Hepatocyte (in vitro differentiated cells): ENCODE measurements around the gene AUH. TPM values are rescaled to one million over a fixed set of nuclear protein-coding genes. Genes with fewer than 3 reads are reported as not detected.

Experiments
- DNase-seq: peaks from one replicate; pipeline ENCODE4 v3.0.0-alpha.2; 2016; ENCODE audit warnings: low spot score
- H2AFZ ChIP-seq: fragments of 200-600 bp; sonication (generic); 2 replicates; pipeline ENCODE4 v1.6.0; 2016; ENCODE audit warnings: antibody characterized with exemption, mild to moderate bottlenecking
- H3K27ac ChIP-seq: fragments of 200-600 bp; sonication (generic); 2 replicates; pipeline ENCODE4 v1.5.1; 2016; ENCODE audit warnings: mild to moderate bottlenecking
- H3K27me3 ChIP-seq: fragments of 200-600 bp; sonication (generic); 2 replicates; pipeline ENCODE4 v1.6.1; 2016
- H3K36me3 ChIP-seq: fragments of 200-600 bp; sonication (generic); replicated peaks from 2 replicates; pipeline ENCODE4 v1.5.1; 2016; ENCODE audit warnings: low read depth; ENCODE audit not compliant: insufficient read depth
- H3K4me1 ChIP-seq: fragments of 200-600 bp; sonication (generic); 2 replicates; pipeline ENCODE4 v1.5.1; 2016; ENCODE audit warnings: mild to moderate bottlenecking, moderate library complexity; ENCODE audit not compliant: insufficient read depth
- H3K4me2 ChIP-seq: fragments of 200-600 bp; sonication (generic); 2 replicates; pipeline ENCODE4 v1.6.0; 2016
- H3K4me3 ChIP-seq: fragments of 200-600 bp; sonication (generic); 2 replicates; pipeline ENCODE4 v1.5.1; 2016; ENCODE audit warnings: mild to moderate bottlenecking
- H3K79me2 ChIP-seq: fragments of 200-600 bp; sonication (generic); 2 replicates; pipeline ENCODE4 v1.6.0; 2017; ENCODE audit warnings: mild to moderate bottlenecking
- H3K9me2 ChIP-seq: fragments of 200-600 bp; sonication (generic); replicated peaks from 2 replicates; pipeline ENCODE4 v1.6.0; 2017; ENCODE audit warnings: mild to moderate bottlenecking; ENCODE audit not compliant: insufficient read depth
- H3K9me3 ChIP-seq: fragments of 200-600 bp; sonication (generic); 2 replicates; pipeline ENCODE4 v1.5.1; 2016; ENCODE audit warnings: low read depth, mild to moderate bottlenecking
- H4K20me1 ChIP-seq: fragments of 200-600 bp; sonication (generic); 2 replicates; pipeline ENCODE4 v1.6.0; 2016; ENCODE audit warnings: mild to moderate bottlenecking; ENCODE audit not compliant: insufficient read depth, poor library complexity, severe bottlenecking
- EZH2 ChIP-seq: fragments of 200-600 bp; sonication (generic); IDR thresholded peaks from 2 replicates; pipeline ENCODE4 v1.6.1; 2016; ENCODE audit warnings: antibody characterized with exemption, mild to moderate bottlenecking, borderline replicate concordance
- EZH2phosphoT487 ChIP-seq: fragments of 200-600 bp; sonication (generic); IDR thresholded peaks from one replicate; pipeline ENCODE4 v1.6.1; 2018; ENCODE audit warnings: antibody characterized with exemption, mild to moderate bottlenecking, low read depth, moderate library complexity; ENCODE audit not compliant: unreplicated experiment, severe bottlenecking
- WGBS: methylation state at CpG from one replicate; pipeline ENCODE4 v1.1.6; 2016; ENCODE audit warnings: low lambda C conversion rate; ENCODE audit errors: missing lambda C conversion rate; 5-methylcytosine and 5-hydroxymethylcytosine counted together
- polyA plus RNA-seq: library from polyadenylated mRNA; unstranded; fragments of >200 nt; fragmentation: Nextera tagmentation; extraction: Ambion mirVana; gene quantifications from 2 replicates; pipeline ENCODE4 v1.2.1, GENCODE V29; 2016
- total RNA-seq: library from RNA; depleted of rRNA; stranded (reverse); fragments of >200 nt; gene quantifications from 2 replicates; pipeline ENCODE4 v1.2.3, GENCODE V29; 2014
- TF ChIP-seq, protein P1 (sequence below): fragments of 200-600 bp; sonication (generic); IDR thresholded peaks from 2 replicates; pipeline ENCODE4 v1.5.1; 2016; ENCODE audit warnings: antibody characterized with exemption, mild to moderate bottlenecking; ENCODE audit not compliant: poor library complexity

Gene AUH
- total and polyA plus RNA-seq, 2 experiments from 2014 or later = 19.5 to 25.0 TPM

- 96% methylated on average over 3 of the region's 3 CpGs for WGBS
- H3K79me2 ChIP-seq = peaks cover 14% of the 10 kb centered on the region
- peaks cover 4% of the 10 kb centered on the region for H3K9me3 ChIP-seq
- H3K9me2 ChIP-seq = no peaks in the 10 kb centered on the region
- H4K20me1 ChIP-seq = no peaks in the 10 kb centered on the region
- TF ChIP-seq EZH2 = no peak
- H3K27ac ChIP-seq = no peak overlapping the region
- no peaks in the 10 kb centered on the region for H3K36me3 ChIP-seq
- H3K27me3 ChIP-seq = no peaks in the 10 kb centered on the region
- no peak overlapping the region for H3K4me2 ChIP-seq
- no peaks in the 10 kb centered on the region for H3K4me1 ChIP-seq
- H2AFZ ChIP-seq = no peak overlapping the region
- H3K4me3 ChIP-seq = no peak overlapping the region
- no peak for DNase-seq
Measured at GRCh38 chr9:91341258-91341746, 20.4 kb downstream of the AUH start.

GRCh38 chr9:91340395-91340967 lies 21.2 kb downstream of the AUH start:
- H3K36me3 ChIP-seq = no peaks in the 10 kb centered on the region
- no peak overlapping the region for H2AFZ ChIP-seq
- peaks cover 4% of the 10 kb centered on the region for H3K9me3 ChIP-seq
- no peak overlapping the region for H3K4me3 ChIP-seq
- no peaks in the 10 kb centered on the region for H4K20me1 ChIP-seq
- no peaks in the 10 kb centered on the region for H3K4me1 ChIP-seq
- H3K4me2 ChIP-seq = no peak overlapping the region
- TF ChIP-seq, protein P1, sequence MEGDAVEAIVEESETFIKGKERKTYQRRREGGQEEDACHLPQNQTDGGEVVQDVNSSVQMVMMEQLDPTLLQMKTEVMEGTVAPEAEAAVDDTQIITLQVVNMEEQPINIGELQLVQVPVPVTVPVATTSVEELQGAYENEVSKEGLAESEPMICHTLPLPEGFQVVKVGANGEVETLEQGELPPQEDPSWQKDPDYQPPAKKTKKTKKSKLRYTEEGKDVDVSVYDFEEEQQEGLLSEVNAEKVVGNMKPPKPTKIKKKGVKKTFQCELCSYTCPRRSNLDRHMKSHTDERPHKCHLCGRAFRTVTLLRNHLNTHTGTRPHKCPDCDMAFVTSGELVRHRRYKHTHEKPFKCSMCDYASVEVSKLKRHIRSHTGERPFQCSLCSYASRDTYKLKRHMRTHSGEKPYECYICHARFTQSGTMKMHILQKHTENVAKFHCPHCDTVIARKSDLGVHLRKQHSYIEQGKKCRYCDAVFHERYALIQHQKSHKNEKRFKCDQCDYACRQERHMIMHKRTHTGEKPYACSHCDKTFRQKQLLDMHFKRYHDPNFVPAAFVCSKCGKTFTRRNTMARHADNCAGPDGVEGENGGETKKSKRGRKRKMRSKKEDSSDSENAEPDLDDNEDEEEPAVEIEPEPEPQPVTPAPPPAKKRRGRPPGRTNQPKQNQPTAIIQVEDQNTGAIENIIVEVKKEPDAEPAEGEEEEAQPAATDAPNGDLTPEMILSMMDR = no peak
- TF ChIP-seq EZH2 = no peak
- DNase-seq = no peak
- no peaks in the 10 kb centered on the region for H3K27me3 ChIP-seq
- H3K27ac ChIP-seq = no peak overlapping the region
- WGBS = 96% methylated on average over 1 of the region's 1 CpG
- peaks cover 12% of the 10 kb centered on the region for H3K79me2 ChIP-seq
- no peaks in the 10 kb centered on the region for H3K9me2 ChIP-seq

GRCh38 chr9:91338681-91339080 lies 23.0 kb downstream of the AUH start:
- Histone ChIP-seq H3K9me3 (peaks cover 4% of the 10 kb centered on the region), H3K27me3 (no peaks in the 10 kb centered on the region), H3K79me2 (peaks cover 6% of the 10 kb centered on the region), H3K27ac (no peak overlapping the region), H3K4me1 (no peaks in the 10 kb centered on the region), H3K4me2 (no peak overlapping the region), H2AFZ (no peak overlapping the region), H3K4me3 (no peak overlapping the region), H3K36me3 (no peaks in the 10 kb centered on the region), H4K20me1 (no peaks in the 10 kb centered on the region), H3K9me2 (no peaks in the 10 kb centered on the region)
- no peak for DNase-seq
- TF ChIP-seq EZH2 = no peak
- TF ChIP-seq EZH2phosphoT487 = no peak
- TF ChIP-seq, protein P1 = no peak

DNA sequence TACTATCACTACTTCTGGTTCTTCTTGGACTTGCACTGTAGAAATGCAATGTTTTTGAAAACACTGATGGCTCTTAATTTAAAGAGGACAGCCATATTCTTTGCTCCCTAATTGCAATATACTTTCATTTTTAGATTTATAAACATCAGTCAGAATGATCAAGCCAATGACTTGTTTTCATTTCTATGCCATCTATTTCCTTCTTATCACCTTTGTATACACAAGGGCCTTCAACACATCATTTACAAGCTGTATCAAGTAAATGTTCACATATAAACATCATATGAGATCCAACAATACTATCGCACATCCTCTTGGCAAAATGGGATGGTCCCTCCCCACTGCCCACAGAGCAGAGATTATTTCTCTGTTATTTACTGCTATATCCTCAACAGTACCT lies 24.9 kb downstream of the AUH start:
- DNase-seq = no peak
- H3K9me3 ChIP-seq = no peaks in the 10 kb centered on the region
- no peaks in the 10 kb centered on the region for H3K9me2 ChIP-seq
- TF ChIP-seq, protein P1 = no peak
- TF ChIP-seq EZH2 = no peak
- TF ChIP-seq EZH2phosphoT487 = no peak
- no peaks in the 10 kb centered on the region for H4K20me1 ChIP-seq
- no peaks in the 10 kb centered on the region for H3K4me1 ChIP-seq
- H3K4me2 ChIP-seq = no peak overlapping the region
- H3K27ac ChIP-seq = no peak overlapping the region
- no peaks in the 10 kb centered on the region for H3K27me3 ChIP-seq
- no peak overlapping the region for H3K4me3 ChIP-seq
- no peak overlapping the region for H2AFZ ChIP-seq
- H3K36me3 ChIP-seq = no peaks in the 10 kb centered on the region
- 89% methylated on average over 1 of the region's 1 CpG for WGBS
- peaks cover 2% of the 10 kb centered on the region for H3K79me2 ChIP-seq
